ENCODE results near the gene TCF25.

TCF25 gene

GRCh38 chr16:89905511-89906139 is 32.2 kb downstream of the TCF25 start:
- in situ Hi-C loops (cut with HindIII; ENCODE audit: low sequenced_read_pairs) = no loop called here

GRCh38 chr16:89906140-89907025 is 33.0 kb downstream of the TCF25 start:
- no peak for DNase-seq (ENCODE audit: low read depth, low spot score)
- TF ChIP-seq CTCF (IDR thresholded peaks at IDR 0.05; ENCODE audit: low read depth, low read length) = no peak
- no peak overlapping the region for H3K4me3 ChIP-seq (ENCODE audit: low read depth, low read length)
- in situ Hi-C loops (cut with HindIII; ENCODE audit: low sequenced_read_pairs) = no loop called here

More at GRCh38 chr16:89905511-89906139, 32.2 kb downstream of the TCF25 start:
- TF ChIP-seq CTCF (IDR thresholded peaks at IDR 0.05; ENCODE audit: low read depth, low read length) = no peak
- no peak overlapping the region for H3K4me3 ChIP-seq (ENCODE audit: low read depth, low read length)
- no peak for DNase-seq (ENCODE audit: low read depth, low spot score)

- no peak for TF ChIP-seq CTCF (IDR thresholded peaks at IDR 0.05; ENCODE audit: low read depth, low read length)
- no peak for DNase-seq (ENCODE audit: low read depth, low spot score)
- no peak overlapping the region for H3K4me3 ChIP-seq (ENCODE audit: low read depth, low read length)
- in situ Hi-C loops (cut with HindIII; ENCODE audit: low sequenced_read_pairs) = no loop called here
Observed at GRCh38 chr16:89907055-89907814, 33.8 kb downstream of the TCF25 start.

GRCh38 chr16:89908236-89908635 is 34.8 kb downstream of the TCF25 start:
- TF ChIP-seq CTCF (IDR thresholded peaks at IDR 0.05; ENCODE audit: low read depth, low read length) = no peak
- in situ Hi-C loops (cut with HindIII; ENCODE audit: low sequenced_read_pairs) = no loop called here

GRCh38 chr16:89909777-89910716 is 36.7 kb downstream of the TCF25 start:
- TF ChIP-seq CTCF (IDR thresholded peaks at IDR 0.05; ENCODE audit: low read depth, low read length) = peak; percentile 99
- no peak overlapping the region for H3K4me3 ChIP-seq (ENCODE audit: low read depth, low read length)
- in situ Hi-C loops (cut with HindIII; ENCODE audit: low sequenced_read_pairs) = no loop called here
- peak; percentile 76 for DNase-seq (ENCODE audit: low read depth, low spot score)

More at GRCh38 chr16:89908236-89908635, 34.8 kb downstream of the TCF25 start:
- no peak overlapping the region for H3K4me3 ChIP-seq (ENCODE audit: low read depth, low read length)
- no peak for DNase-seq (ENCODE audit: low read depth, low spot score)
